Esophagus muscularis mucosa (tissue), 4 donors: ENCODE results near the gene LRRC4.

Experiments
- CTCF ChIP-seq, 3 experiments: fragments of 200-600 bp in 2 of 3; fragments of 450-650 bp in 1 of 3; sonication (generic) in 2 of 3; IDR thresholded peaks; one replicate each; pipeline ENCODE4 v1.5.1; 2017 to 2019; ENCODE audit warnings: antibody characterized with exemption in 3 of 3, mild to moderate bottlenecking in 2 of 3, moderate library complexity in 1 of 3
- EP300 ChIP-seq: sonication (generic); formaldehyde crosslinking; IDR thresholded peaks from one replicate; pipeline ENCODE4 v1.6.1; 2017; ENCODE audit warnings: antibody characterized with exemption
- POLR2A ChIP-seq: fragments of 450-650 bp; IDR thresholded peaks from one replicate; pipeline ENCODE4 v1.6.1; 2017; ENCODE audit warnings: antibody characterized with exemption, moderate library complexity, mild to moderate bottlenecking, low read depth
- POLR2AphosphoS5 ChIP-seq, 2 donors: sonication (generic); formaldehyde crosslinking; IDR thresholded peaks; one replicate each; pipeline ENCODE4 v1.6.1; 2017; ENCODE audit warnings: antibody characterized with exemption in 2 of 2

GRCh38 chr7:127979728-127980126 lies 51.5 kb downstream of the LRRC4 start:
- no peak for TF ChIP-seq CTCF (IDR thresholded peaks at IDR 0.05)
- no peak for TF ChIP-seq POLR2A
- no peak for TF ChIP-seq EP300
- TF ChIP-seq POLR2AphosphoS5 (IDR thresholded peaks at IDR 0.05): no peak
